Panc1 (cell line): ENCODE data around the gene ADCYAP1R1. TPM values are rescaled to one million over a fixed set of nuclear protein-coding genes. Genes with fewer than 3 reads are reported as not detected.
A peak's percentile ranks its signal among the peaks of the same experiment; 100 is the strongest.

Experiments
- ATAC-seq: fragments of 200-7000 bp; cut with Tn5 transposase; 2 replicates; pipeline ENCODE4 v1.9.1; 2020; ENCODE audit warnings: mild to moderate bottlenecking, moderate library complexity
- BruUV-seq: library from RNA; stranded (reverse); fragments of 400-500 nt; replicated peaks from 2 replicates; lab custom pipeline; 2021; lab: Mats Ljungman, UMichigan
- CTCF ChIA-PET: fragments of 300-600 bp; sonication (Branson Sonifier 250); formaldehyde crosslinking; loops from one replicate; lab custom pipeline; 2022; ENCODE audit warnings: antibody characterized with exemption; lab: Charles Lee
- POLR2A ChIA-PET: fragments of 300-600 bp; sonication (Branson Sonifier 250); formaldehyde crosslinking; loops from one replicate; lab custom pipeline; 2022; ENCODE audit warnings: antibody characterized with exemption; lab: Charles Lee
- DNase-seq: peaks from one replicate; pipeline ENCODE4 v3.0.0-alpha.2; 2010; ENCODE audit warnings: low read depth, low spot score
- H3K27ac ChIP-seq: 2 replicates; pipeline ENCODE4 v1.5.1; 2011; ENCODE audit warnings: mild to moderate bottlenecking, low read length, inconsistent platforms
- H3K27me3 ChIP-seq: fragments of 200-500 bp; sonication (Bioruptor generic); 2 replicates; pipeline ENCODE4 v1.6.0; 2014; ENCODE audit warnings: low read length, inconsistent platforms; ENCODE audit not compliant: control insufficient read depth, insufficient read depth
- H3K36me3 ChIP-seq: fragments of 200-500 bp; sonication (Bioruptor generic); 2 replicates; pipeline ENCODE4 v1.5.1; 2014; ENCODE audit warnings: inconsistent platforms, mild to moderate bottlenecking, low read length, moderate library complexity; ENCODE audit not compliant: control insufficient read depth, insufficient read depth
- H3K4me1 ChIP-seq: 2 replicates; pipeline ENCODE4 v1.5.1; 2011; ENCODE audit warnings: inconsistent platforms, mild to moderate bottlenecking, low read length, moderate library complexity; ENCODE audit not compliant: control insufficient read depth, insufficient read depth
- H3K4me3 ChIP-seq, 2 experiments: 2 replicates each; pipeline ENCODE4 v1.5.1; 2011 to 2012; ENCODE audit warnings: low read depth in 2 of 2, low read length in 2 of 2, mild to moderate bottlenecking in 2 of 2, inconsistent platforms in 1 of 2, moderate library complexity in 1 of 2
- H3K9me3 ChIP-seq: fragments of 200-500 bp; sonication (Bioruptor generic); 2 replicates; pipeline ENCODE4 v1.5.1; 2014; ENCODE audit warnings: low read depth, mild to moderate bottlenecking, inconsistent platforms, low read length, moderate library complexity; ENCODE audit not compliant: control insufficient read depth, insufficient read depth
- CTCF ChIP-seq: fragments of 450-650 bp; IDR thresholded peaks from 2 replicates; pipeline ENCODE4 v1.5.1; 2017; ENCODE audit warnings: mild to moderate bottlenecking
- POLR2AphosphoS5 ChIP-seq: IDR thresholded peaks from 2 replicates; pipeline ENCODE4 v1.6.1; 2012; ENCODE audit warnings: mild to moderate bottlenecking, low read depth, low read length, moderate library complexity
- REST ChIP-seq, 2 experiments: IDR thresholded peaks; 2 replicates each; pipeline ENCODE4 v1.6.1; 2011 to 2012; ENCODE audit warnings: low read depth in 2 of 2, control low read depth in 1 of 2, low read length in 1 of 2, mild to moderate bottlenecking in 1 of 2, moderate library complexity in 1 of 2; ENCODE audit not compliant: insufficient read depth in 1 of 2
- SIN3A ChIP-seq: IDR thresholded peaks from 2 replicates; pipeline ENCODE4 v1.6.1; 2012; ENCODE audit warnings: low read depth, mild to moderate bottlenecking, low read length, moderate library complexity, borderline replicate concordance; ENCODE audit not compliant: insufficient read depth
- TCF7L2 ChIP-seq: IDR thresholded peaks from 2 replicates; pipeline ENCODE4 v1.6.1; 2011; ENCODE audit warnings: mild to moderate bottlenecking, low read depth, low read length, inconsistent platforms
- in situ Hi-C: cut with HindIII; loops from 2 replicates; pipeline ENCODE4 v1.10.0; 2016; ENCODE audit warnings: low sequenced_read_pairs, low pct_unique_long_range_greater_than_20kb
- intact Hi-C: fragments of 100-400 bp; cut with micrococcal nuclease; formaldehyde crosslinking; loops from one replicate; pipeline ENCODE4 v1.10.0; 2022; ENCODE audit not compliant: unreplicated experiment
- total RNA-seq: library from RNA; stranded (reverse); gene quantifications from one replicate; pipeline ENCODE4 v1.2.1, GENCODE V29; 2021; ENCODE audit not compliant: unreplicated experiment

The ADCYAP1R1 gene
- total RNA-seq, 1 experiment from 2014 or later = not detected

GRCh38 chr7:31129067-31129466 lies 77.0 kb downstream of the ADCYAP1R1 start:
- H3K36me3 ChIP-seq = no peaks in the 10 kb centered on the region
- DNase-seq (no peak), ATAC-seq (peak; percentile 83)
- intact Hi-C loops (no loop called here), in situ Hi-C loops (no loop called here)
- no peak for TF ChIP-seq SIN3A
- no peak for TF ChIP-seq TCF7L2
- TF ChIP-seq POLR2AphosphoS5 = no peak
- TF ChIP-seq CTCF = peak; percentile 70
- CTCF ChIA-PET = interaction anchor here (0.6 to 0.9 kb wide), 3 partner anchors 144 to 501 kb away, joined by 3 to 5 read pairs (median 3); no protein-coding TSS in a partner anchor
- H3K4me3 ChIP-seq = no peak overlapping the region
- BruUV-seq = no TSS peak
- no peak overlapping the region for H3K27ac ChIP-seq
- H3K9me3 ChIP-seq = no peaks in the 10 kb centered on the region
- no peaks in the 10 kb centered on the region for H3K4me1 ChIP-seq
- POLR2A ChIA-PET = no interaction called here
- H3K27me3 ChIP-seq = no peaks in the 10 kb centered on the region; the same call in 1 of the 2 replicates

GRCh38 chr7:31133497-31133896 lies 81.4 kb downstream of the ADCYAP1R1 start:
- in situ Hi-C loops = no loop called here
- Histone ChIP-seq H3K4me1 (no peaks in the 10 kb centered on the region), H3K27ac (no peak overlapping the region), H3K4me3 (no peak overlapping the region), H3K36me3 (no peaks in the 10 kb centered on the region), H3K27me3 (no peaks in the 10 kb centered on the region; the same call in 1 of the 2 replicates), H3K9me3 (no peaks in the 10 kb centered on the region)
- intact Hi-C loops = loop anchor here (5.0 to 10.0 kb wide), 3 partner anchors 201 to 1081 kb away; no protein-coding TSS in a partner anchor
- no peak for TF ChIP-seq SIN3A
- no peak for TF ChIP-seq REST (IDR thresholded peaks at IDR 0.05; ENCODE audit: insufficient read depth in 1 of 2, low read depth in 2 of 2, low read length in 1 of 2)
- no peak for TF ChIP-seq CTCF
- no peak for TF ChIP-seq TCF7L2
- TF ChIP-seq POLR2AphosphoS5 = no peak
- no peak for DNase-seq
- no peak for ATAC-seq
- POLR2A ChIA-PET = no interaction called here
- BruUV-seq = no TSS peak
- CTCF ChIA-PET = no interaction called here
